DLD1 (cell line): ENCODE measurements around the gene GAREM2.

Source experiments
- in situ Hi-C: cut with HindIII; loops from 2 replicates; pipeline ENCODE4 v1.10.0; 2017; ENCODE audit warnings: low sequenced_read_pairs

Gene GAREM2

DNA sequence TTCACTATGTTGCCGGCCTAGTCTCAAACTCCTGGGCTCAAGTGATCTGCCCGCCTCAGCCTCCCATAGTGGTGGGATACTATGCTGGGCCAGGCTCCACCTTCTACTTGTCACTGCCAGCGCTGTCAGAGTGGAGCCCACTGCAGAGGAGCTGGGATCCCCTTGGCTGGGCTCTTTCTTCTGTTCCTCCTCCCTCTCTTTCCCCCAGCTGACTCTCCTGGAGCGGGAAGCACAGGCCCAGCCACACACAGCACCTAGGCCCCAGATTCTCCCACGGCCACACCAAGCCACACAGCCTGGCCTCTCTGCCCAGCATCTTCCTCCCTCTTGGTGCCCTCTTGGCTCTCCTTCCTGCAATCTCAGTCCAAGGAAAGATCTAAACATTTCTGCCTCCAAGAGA is 3.7 kb upstream of the GAREM2 start:
- in situ Hi-C loops = no loop called here

DNA sequence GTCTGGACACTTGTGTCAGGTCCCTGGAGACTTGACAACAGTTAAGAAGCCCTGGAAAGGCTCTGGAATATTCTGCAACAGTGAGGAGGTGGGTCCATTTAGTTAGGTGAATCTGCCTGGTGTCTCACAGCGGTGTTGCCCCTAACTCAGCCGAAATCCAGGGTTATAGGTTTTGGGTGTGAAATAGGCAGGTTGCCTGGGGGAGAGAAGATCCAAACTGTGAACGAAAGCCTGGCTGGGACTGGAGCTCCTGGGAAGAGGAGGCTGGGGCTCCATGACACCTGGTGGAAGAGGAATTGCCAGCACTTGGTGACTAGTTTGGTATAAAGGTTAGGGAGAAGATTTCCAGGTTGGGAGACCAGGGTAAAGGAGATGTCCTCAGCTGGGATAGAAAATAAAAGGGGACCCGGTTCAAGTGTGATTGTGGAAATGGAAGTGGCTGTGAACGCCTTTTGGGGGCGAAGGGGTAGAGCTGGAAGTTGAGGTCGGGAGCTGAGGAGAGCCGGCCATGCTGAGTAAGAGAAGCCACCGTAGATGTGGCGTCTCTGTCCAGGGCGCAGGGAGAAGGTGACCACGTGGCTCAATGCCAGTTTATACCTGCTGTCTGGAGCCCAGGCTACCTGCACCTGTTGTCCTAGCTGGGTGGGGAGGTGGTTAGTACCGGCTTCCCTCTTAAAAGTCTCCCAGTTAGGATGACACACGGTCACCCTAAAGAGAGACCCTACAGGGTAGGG is 3.0 kb upstream of the GAREM2 start:
- in situ Hi-C loops = no loop called here

GRCh38 chr2:26170795-26171194 is 2.1 kb upstream of the GAREM2 start:
- in situ Hi-C loops = no loop called here

- in situ Hi-C loops = no loop called here
These were observed 558 bp upstream of the GAREM2 start for GRCh38 chr2:26172189-26172870.

DNA sequence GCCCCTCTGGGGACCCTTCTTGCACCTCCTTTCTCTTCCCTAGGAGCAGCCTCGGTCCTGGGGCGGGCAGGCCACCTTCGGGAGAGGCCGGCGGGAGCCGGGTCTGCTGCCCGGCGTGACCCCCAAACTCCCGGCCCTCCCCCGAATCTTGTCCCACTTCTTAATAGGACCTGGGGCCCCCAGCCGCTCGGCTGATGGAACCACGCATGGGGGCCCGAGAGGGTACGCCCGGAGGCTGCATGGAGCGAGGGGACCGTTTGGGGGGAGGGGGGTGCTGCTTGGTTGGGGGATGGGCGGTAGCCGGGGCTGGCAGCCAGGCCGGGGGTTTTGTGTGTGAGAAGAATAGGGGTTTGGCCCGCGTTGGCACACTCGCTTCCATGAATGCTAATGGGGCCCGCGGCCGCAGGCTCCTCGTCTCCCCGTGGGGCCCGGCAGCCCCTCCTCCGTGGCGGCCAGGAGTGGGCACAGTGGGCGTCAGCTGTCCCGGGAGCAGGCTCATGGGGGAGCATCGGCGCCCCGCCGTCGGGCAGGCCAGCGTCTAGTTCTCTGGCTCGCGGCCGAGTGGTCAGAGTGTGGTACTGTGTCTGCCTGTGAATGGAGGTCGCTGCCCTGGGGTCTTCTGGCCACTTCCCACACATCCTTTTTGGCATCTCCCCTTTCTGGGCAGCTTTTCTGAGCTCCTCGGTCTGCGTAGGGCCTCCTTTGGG is 1.0 kb downstream of the GAREM2 start:
- in situ Hi-C loops = no loop called here

- in situ Hi-C loops = no loop called here
These were observed 2.0 kb downstream of the GAREM2 start for GRCh38 chr2:26174691-26175465.

GRCh38 chr2:26175466-26176278 is 2.8 kb downstream of the GAREM2 start:
- in situ Hi-C loops = no loop called here

DNA sequence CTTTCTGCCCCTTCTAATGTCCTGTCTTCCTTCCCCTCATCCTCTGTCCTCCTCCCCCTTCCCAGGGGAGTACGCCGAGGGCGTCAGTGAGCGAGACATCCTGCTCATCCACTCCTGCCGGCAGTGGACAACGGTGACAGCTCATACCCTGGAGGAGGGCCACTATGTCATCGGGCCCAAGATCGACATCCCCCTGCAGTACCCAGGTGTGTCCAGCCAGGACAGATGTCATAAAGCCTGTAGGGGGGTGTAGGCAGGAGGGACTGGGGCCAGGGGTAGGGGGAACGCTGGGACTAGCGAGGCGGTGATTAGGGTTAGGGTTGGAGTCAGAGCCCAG is 3.4 kb downstream of the GAREM2 start:
- in situ Hi-C loops = no loop called here

DNA sequence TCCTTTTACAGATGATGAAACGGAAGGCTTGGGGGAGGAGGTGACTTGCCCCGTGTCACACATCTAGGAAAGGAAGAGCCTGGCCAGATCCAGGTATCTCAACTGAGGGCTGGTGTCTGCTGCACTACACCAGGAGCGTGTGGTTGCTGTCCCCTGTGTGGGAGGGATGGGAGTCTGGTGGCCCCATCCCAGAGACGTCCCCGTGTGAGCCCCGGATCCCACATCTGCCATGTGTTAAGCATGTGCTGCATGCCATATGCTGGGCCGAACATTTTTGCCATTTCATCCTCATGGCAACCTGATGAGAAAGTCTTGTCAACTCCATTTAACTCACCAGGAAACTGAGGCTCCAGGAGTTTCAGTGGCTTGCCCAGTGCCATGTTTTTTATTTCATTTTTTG is 4.2 kb downstream of the GAREM2 start:
- in situ Hi-C loops = no loop called here

DNA sequence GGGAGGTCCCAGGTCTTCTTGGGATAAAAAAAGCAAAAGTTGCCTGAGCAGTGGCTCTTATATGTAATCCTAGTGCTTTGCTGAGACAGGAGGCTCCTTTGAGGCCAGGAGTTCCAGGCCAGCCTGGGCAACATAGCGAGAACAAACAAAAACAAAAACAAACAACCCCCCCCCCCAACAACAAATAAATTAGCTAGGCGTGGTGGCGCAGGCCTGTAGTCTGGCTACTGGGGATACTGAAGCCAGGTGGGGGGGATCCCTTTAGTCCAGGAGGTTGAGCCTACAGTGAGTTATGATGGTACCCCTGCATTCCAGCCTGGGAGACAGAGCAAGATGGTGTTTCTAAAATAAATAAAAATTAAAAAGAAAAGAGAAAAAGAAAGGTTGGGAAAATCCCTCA is 5.4 kb downstream of the GAREM2 start:
- in situ Hi-C loops = no loop called here

DNA sequence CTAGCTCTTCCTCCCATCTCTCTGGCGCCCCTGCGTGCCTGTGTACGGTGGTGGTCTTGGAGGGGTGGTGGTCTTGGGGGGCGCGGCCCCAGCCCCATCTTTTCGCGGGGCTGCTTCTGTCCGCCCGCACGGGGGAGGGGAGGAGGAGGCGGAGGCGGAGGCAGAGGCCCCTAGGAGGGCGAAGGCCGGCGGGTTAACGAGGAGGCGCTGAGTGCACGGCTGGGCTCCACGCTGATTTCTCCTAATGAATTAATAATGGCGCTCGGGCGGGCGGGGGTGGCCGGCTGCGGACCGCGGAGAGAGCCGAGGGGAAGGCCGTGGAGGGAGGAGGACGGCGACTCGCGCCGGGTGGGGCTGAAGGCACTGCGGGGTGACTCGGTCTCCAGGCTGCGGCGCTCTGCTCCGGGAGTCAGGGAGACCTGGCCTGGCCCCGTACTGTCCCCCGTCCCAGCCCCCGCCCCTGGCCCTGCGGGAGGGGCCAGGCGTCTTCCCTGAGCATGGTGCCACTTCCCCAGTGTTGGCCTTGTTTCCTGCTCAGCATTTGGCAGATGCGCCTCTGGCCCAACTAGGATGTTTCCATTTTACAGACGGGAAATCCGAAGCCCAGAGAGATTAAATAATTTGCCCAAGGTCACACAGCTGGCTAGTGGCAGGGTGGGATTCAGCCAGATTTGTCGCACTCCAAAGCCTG is 6.0 kb downstream of the GAREM2 start:
- in situ Hi-C loops = no loop called here

GRCh38 chr2:26179446-26179913 is 6.6 kb downstream of the GAREM2 start:
- in situ Hi-C loops = no loop called here

GRCh38 chr2:26182441-26182840 is 9.6 kb downstream of the GAREM2 start:
- in situ Hi-C loops = no loop called here

DNA sequence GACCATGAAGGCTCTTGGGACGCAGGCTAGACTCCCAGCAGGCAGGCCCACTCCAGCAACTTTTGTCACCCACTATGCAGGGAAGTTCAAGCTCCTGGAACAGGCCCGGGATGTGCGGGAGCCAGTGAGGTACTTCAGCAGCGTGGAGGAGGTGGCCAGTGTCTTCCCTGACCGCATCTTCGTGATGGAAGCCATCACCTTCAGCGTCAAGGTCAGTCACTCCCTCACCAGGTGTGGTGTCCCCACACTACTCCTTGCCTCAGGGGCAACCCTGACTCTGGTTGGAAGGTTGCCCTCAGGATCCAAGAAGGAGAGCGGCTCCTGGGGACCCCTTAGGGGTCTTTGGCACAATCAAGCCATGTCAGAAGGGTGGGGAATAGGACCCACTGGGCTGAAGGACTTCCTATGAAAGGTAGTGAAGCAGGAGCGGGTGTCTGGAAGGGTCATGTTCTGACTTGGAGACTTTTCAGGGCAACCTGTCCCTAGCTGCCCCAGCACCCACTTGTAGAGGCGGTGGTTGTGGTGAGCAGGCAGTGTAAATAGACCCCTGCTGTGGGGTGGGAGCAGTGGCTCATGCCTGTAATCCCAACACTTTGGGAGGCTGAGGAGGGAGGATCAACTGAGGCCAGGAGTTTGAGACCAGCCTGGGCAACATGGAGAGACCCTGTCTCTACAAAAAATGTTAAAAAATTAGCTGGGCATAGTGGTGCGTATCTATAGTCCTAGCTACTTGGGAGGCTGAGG is 10.2 kb downstream of the GAREM2 start:
- in situ Hi-C loops = no loop called here

DNA sequence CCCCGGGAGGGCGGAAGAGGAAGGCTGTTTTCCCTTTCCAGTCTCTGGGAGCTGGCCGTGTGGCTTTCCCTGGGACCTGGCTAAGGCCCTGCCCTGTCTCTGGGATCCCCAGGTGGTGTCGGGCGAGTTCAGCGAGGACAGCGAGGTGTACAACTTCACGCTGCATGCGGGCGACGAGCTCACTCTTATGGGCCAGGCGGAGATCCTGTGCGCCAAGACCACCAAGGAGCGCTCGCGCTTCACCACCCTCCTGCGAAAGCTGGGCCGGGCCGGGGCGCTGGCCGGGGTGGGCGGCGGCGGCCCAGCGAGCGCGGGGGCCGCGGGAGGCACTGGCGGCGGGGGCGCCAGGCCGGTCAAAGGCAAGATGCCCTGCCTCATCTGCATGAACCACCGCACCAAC is 11.2 kb downstream of the GAREM2 start:
- in situ Hi-C loops = no loop called here

GRCh38 chr2:26184555-26185303 is 11.8 kb downstream of the GAREM2 start:
- in situ Hi-C loops = no loop called here

- in situ Hi-C loops = no loop called here
These were observed 12.5 kb downstream of the GAREM2 start for GRCh38 chr2:26185304-26185928.
